ENCODE data around the gene IL6R. TPM values are rescaled to one million over a fixed set of nuclear protein-coding genes. Genes with fewer than 3 reads are reported as not detected.

Gene IL6R
- total RNA-seq, 1 experiment from 2014 or later: 44.7 TPM

- in situ Hi-C loops (cut with HindIII; ENCODE audit: low sequenced_read_pairs): no loop called here
- peak; percentile 16 for DNase-seq (ENCODE audit: low spot score)
Observed at GRCh38 chr1:154405747-154406571, 816 bp downstream of the IL6R start.

DNA sequence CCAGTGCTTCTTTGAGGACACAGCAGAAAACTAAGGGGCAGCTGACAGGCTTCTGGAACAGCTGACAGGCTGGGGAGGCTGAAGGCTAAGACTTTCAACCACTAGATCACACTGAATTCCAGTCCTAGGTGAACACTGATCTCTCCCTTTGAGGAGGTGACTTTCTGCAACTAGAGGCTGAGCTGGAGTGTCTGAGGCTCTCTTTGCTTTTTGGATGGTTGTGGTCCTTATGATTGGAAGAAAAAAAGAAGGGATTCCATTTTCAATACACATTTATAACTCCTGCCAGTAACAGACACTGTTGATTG is 1.4 kb downstream of the IL6R start:
- no peak for DNase-seq (ENCODE audit: low spot score)
- in situ Hi-C loops (cut with HindIII; ENCODE audit: low sequenced_read_pairs): no loop called here

- in situ Hi-C loops (cut with HindIII; ENCODE audit: low sequenced_read_pairs): no loop called here
- DNase-seq (ENCODE audit: low spot score): no peak
Observed at GRCh38 chr1:154406886-154407197, 1.7 kb downstream of the IL6R start.

- no peak for DNase-seq (ENCODE audit: low spot score)
- in situ Hi-C loops (cut with HindIII; ENCODE audit: low sequenced_read_pairs): no loop called here
Observed at GRCh38 chr1:154407198-154408091, 2.3 kb downstream of the IL6R start.

- in situ Hi-C loops (cut with HindIII; ENCODE audit: low sequenced_read_pairs): no loop called here
- DNase-seq (ENCODE audit: low spot score): no peak
Observed at GRCh38 chr1:154408174-154408777, 3.1 kb downstream of the IL6R start.

GRCh38 chr1:154410185-154410827 is 5.2 kb downstream of the IL6R start:
- no peak for DNase-seq (ENCODE audit: low spot score)
- in situ Hi-C loops (cut with HindIII; ENCODE audit: low sequenced_read_pairs): no loop called here

DNA sequence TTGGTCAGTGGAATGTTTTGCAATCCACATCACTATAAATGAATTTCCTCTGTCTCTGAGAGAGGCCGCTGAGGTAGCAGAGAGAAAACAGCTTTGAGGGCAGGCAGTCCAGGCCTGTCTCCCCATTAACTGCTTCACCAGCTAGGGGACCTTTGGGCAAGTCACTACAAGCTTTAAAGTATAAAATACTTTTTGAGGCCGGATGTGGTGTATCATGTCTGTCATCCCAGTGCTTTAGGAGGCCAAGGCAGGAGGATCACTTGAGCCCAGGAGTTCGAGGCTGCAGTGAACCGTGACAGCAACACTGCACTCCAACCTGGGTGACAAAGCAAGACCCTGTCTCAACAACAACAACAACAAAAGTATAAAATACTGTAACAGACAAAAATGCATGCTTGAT is 6.4 kb downstream of the IL6R start:
- DNase-seq (ENCODE audit: low spot score): no peak
- in situ Hi-C loops (cut with HindIII; ENCODE audit: low sequenced_read_pairs): no loop called here

DNA sequence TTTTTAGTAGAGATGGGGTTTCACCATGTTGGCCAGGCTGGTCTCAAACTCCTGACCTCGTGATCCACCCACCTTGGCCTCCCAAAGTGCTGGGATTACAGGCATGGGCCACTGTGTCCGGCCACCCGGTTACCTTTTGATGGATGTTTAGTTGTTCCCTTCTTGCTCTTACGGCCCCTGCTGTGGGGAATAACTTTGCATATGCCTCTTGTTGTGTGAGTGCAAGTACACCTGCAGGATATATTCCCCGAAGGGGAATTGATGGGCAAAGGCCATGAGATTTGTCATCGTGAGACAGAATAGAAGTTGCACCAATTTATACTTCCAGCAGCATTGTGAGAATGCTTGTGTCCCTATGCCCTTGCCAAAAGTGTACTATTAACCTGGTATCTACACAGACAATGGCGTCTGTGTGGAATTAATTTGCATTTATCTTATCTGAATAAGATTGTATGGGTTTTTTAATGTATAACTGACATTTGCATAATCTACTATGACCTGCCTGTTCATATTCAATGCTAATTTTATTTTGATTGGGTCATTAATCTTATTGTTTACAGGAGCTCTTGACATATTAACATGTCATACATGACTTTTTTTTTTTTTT is 8.1 kb downstream of the IL6R start:
- in situ Hi-C loops (cut with HindIII; ENCODE audit: low sequenced_read_pairs): no loop called here
- no peak for DNase-seq (ENCODE audit: low spot score)

- in situ Hi-C loops (cut with HindIII; ENCODE audit: low sequenced_read_pairs): no loop called here
- peak; percentile 12 for DNase-seq (ENCODE audit: low spot score)
Observed at GRCh38 chr1:154414606-154415005, 9.5 kb downstream of the IL6R start.

DNA sequence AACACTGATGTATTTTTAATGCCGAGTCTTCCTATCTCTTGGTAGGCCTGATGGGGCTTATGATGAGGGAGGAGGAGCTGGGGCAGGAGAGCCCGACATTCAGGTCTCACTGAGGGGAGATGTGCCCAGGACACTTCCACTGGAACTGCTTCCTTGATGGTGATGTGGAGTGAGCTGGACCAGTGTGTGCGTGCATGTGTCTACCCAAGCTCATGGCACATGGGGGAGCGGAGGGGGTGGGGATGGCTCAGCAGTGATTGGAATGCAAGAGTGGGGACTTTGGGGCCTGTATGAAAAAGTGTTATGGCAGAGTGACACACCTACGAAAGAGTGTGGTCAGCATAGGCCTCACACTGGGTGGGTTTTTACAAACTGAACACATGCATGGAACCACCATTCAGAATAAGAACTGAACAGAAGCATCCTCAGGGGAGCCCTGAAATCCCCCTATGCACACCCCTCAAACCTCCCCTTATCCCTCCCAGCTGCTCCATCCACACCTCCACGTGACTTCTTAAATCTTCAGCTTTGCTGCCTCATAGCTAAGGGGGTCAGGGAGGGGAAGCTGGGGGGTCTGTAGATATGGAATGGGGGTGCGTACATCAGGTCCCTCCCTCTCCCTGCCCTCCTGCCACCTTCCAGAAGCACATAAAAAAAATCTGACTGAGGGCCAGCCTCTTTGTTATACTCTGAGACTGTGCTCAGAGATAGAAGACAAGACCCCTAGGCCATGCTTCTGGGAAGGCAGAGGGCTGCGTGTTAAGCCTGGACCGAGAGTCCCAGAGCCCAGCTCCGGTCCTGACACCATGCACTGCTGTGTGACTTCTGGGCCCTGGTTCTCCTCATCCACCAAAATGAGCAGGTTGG is 11.6 kb downstream of the IL6R start:
- no peak for DNase-seq (ENCODE audit: low spot score)
- in situ Hi-C loops (cut with HindIII; ENCODE audit: low sequenced_read_pairs): no loop called here

DNA sequence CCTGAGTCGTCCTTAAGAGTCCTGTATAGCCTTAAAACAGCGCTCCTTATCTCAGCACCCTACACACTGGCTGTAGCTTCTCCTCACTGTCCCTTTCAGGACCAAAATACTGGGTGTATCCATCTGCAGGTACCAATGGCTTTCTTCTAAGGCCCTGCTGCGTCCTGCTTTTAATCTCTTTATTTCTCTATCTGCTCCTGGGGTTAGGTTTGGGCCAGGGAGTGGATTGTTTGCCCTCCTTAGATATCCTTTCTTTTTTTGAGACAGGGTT is 12.1 kb downstream of the IL6R start:
- DNase-seq (ENCODE audit: low spot score): no peak
- in situ Hi-C loops (cut with HindIII; ENCODE audit: low sequenced_read_pairs): no loop called here

DNA sequence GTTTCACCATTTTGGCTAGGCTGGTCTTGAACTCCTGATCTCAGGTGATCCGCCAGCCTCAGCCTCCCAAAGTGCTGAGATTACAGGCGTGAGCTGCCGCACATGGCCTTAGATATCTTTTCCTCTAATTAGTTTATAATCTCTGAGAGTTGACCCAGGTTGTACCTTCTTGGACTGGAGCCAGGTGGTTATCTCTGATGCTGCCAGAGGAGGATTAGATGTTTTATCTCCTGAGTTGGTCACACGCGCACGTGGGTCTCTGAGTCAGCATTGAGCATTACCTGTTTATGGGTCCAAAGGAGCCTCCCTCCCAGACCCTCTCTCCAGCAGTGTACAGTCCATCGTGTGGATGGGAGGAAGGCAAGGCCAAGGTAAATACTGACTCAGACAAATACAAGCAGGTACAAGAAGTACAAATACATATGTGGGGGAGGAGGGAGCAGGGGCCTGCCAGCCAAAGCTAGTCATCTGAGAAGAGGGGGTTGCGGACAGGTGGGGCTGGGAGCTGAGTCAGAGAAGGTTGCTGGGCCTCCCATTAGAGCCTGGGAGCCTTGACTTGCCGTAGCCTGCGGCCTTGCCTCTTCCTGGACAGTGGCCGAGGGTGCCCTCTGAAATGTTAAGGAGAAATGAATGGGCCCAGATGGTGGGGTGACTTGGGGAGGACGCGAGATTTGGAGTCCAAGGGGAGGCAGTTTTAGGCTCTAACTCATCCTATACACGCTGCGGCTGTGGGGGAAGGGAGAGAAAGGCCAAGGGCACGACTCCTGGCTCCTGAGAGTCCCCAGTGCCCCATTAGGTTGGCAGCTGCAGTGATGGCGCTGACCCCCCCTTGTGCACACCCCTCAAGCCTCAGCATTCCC is 13.1 kb downstream of the IL6R start:
- no peak for DNase-seq (ENCODE audit: low spot score)
- in situ Hi-C loops (cut with HindIII; ENCODE audit: low sequenced_read_pairs): no loop called here

GRCh38 chr1:154418923-154419619 is 13.9 kb downstream of the IL6R start:
- in situ Hi-C loops (cut with HindIII; ENCODE audit: low sequenced_read_pairs): no loop called here
- no peak for DNase-seq (ENCODE audit: low spot score)

- peak; percentile 56 for DNase-seq (ENCODE audit: low spot score)
- in situ Hi-C loops (cut with HindIII; ENCODE audit: low sequenced_read_pairs): no loop called here
Observed at GRCh38 chr1:154419620-154420571, 14.8 kb downstream of the IL6R start.

GRCh38 chr1:154420961-154421924 is 16.1 kb downstream of the IL6R start:
- in situ Hi-C loops (cut with HindIII; ENCODE audit: low sequenced_read_pairs): no loop called here
- DNase-seq (ENCODE audit: low spot score): no peak
